ENCODE results near the gene SHH.

Gene SHH

DNA sequence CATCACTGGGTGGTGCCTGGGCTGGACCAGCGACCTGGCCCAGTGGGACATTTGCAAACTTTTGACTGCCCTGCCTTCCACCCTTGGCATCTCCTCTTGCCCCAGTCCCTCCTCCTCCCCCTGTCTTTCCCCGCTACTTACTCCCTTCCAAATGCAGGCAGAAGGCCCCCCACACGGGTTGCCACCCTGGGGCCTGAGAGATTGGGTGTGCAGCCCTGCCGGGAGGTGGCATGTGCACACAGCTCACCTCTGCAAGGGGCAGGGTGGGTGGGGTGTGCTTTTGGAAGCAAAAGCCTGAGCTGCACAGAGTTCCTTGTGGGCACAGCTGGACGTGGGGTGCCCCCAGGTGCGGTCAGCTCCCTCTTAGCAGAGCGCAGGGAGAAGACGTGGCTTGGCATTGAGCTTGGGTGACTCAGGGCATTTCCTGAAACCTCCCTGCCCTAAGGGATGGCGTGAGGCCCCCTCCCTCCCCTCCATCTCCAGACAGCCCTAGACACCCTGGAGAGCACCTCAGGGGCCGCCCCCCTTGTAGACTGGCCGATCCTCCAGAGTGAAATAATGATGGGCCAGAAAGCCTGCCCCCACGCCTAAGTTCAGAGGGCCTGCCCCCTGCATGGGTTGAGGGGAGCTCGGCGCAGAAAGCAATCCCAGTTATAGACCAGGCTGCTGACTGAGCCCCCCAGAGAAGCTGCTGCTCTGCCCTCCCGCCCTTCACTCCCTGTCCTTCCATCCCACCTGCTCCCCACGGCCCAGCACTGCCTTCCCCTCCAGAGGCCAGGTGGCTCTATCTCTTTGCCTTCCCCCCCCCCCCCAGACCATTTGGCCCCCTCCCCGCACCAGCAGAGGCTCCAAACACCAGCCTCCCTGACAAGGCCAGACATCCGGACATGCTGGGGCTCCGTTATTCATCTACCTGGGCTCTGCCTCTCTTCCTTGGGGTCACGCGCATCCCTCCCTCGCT, 2.3 kb upstream of the SHH start:
- Histone ChIP-seq H3K4me2 (ENCODE audit: low read depth, low read length, poor library complexity, severe bottlenecking) (no peak overlapping the region), H3K27me3 (ENCODE audit: insufficient read depth, low read length, poor library complexity, severe bottlenecking) (no peaks in the 10 kb centered on the region), H2AFZ (ENCODE audit: low read length) (no peak overlapping the region), H3K9ac (ENCODE audit: low read depth, low read length, poor library complexity, severe bottlenecking) (no peak overlapping the region), H4K20me1 (ENCODE audit: insufficient read depth, low read length, poor library complexity, severe bottlenecking) (no peaks in the 10 kb centered on the region), H3K4me3 (ENCODE audit: low read length, poor library complexity, severe bottlenecking) (no peak overlapping the region), H3K9me2 (replicated peaks; ENCODE audit: low read depth, low read length) (no peaks in the 10 kb centered on the region), H3K4me1 (ENCODE audit: insufficient read depth, low read length, poor library complexity, severe bottlenecking) (no peaks in the 10 kb centered on the region), H3F3A (ENCODE audit: low read depth) (no peaks in the 10 kb centered on the region), H3K36me3 (ENCODE audit: insufficient read depth, low read length) (no peaks in the 10 kb centered on the region), H3K79me2 (ENCODE audit: insufficient read depth, low read length) (no peaks in the 10 kb centered on the region), H3K9me3 (ENCODE audit: insufficient read depth, low read depth, low read length) (no peaks in the 10 kb centered on the region)
- no peak for TF ChIP-seq EZH2phosphoT487 (IDR thresholded peaks at IDR 0.05; ENCODE audit: borderline replicate concordance)
- TF ChIP-seq, protein P1, sequence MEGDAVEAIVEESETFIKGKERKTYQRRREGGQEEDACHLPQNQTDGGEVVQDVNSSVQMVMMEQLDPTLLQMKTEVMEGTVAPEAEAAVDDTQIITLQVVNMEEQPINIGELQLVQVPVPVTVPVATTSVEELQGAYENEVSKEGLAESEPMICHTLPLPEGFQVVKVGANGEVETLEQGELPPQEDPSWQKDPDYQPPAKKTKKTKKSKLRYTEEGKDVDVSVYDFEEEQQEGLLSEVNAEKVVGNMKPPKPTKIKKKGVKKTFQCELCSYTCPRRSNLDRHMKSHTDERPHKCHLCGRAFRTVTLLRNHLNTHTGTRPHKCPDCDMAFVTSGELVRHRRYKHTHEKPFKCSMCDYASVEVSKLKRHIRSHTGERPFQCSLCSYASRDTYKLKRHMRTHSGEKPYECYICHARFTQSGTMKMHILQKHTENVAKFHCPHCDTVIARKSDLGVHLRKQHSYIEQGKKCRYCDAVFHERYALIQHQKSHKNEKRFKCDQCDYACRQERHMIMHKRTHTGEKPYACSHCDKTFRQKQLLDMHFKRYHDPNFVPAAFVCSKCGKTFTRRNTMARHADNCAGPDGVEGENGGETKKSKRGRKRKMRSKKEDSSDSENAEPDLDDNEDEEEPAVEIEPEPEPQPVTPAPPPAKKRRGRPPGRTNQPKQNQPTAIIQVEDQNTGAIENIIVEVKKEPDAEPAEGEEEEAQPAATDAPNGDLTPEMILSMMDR (conservative IDR thresholded peaks at IDR 0.05; ENCODE audit: low read length) = no peak

DNA sequence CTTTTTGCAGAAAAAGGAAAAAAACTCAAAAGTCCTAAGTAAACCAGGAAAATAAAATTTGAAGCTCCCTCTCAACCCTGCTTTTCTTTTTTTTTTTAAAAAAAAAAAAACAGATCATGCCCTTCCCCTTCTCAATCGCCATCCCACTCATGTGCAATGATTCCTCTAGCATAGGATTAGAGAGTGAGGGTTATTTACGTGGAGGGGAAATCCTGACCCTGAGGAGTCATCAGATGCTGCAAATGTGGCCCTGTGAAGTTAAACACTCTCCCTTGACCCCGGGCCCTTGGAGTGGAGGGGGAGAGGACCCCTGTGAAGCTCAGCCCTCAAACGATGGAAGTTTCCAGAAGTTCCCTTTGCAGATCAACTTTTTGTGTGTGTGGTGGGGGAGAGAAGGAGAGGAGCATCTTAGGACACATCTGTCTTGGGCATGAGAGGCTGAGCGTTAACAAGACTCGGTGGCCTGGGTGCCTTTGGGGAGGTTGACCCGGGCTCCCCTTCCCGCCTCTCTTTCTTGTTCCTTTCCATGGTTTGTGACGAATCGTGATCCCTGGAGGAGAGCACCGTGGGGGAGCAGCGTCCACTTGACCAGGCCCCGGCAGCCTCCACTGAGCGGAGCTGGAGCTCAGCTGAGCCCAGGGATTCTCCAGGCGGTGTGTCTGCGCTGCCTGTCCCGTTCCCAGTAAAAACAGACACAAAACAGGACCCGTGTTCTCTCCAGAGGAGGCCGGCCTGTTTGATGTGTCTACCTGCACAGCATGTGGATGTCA, 1.5 kb upstream of the SHH start:
- H3K27me3 ChIP-seq (ENCODE audit: insufficient read depth, low read length, poor library complexity, severe bottlenecking) = no peaks in the 10 kb centered on the region

DNA sequence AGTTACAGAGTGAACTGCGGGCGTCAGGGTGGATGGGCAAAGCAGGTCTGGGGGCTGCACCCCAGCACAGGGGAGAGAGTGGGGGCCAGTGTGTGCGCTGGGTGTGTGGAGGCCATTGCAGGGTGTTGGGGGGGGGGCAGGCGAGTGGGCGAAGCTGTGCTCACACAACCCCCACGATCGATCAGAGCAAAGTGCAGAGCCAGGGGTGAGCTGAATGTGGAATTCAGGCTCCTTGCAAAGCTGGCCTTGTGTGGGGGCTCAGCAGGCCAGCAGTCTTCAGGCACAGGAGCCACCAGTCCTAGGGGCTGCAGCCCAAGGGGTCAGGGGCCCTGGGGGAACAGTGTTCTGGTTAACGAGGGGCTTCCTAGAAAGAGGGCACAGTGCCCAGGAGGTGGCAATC, 862 bp upstream of the SHH start:
- Histone ChIP-seq H3K79me2 (ENCODE audit: insufficient read depth, low read length) (no peaks in the 10 kb centered on the region), H3K27me3 (ENCODE audit: insufficient read depth, low read length, poor library complexity, severe bottlenecking) (no peaks in the 10 kb centered on the region), H4K20me1 (ENCODE audit: insufficient read depth, low read length, poor library complexity, severe bottlenecking) (no peaks in the 10 kb centered on the region), H3F3A (ENCODE audit: low read depth) (no peaks in the 10 kb centered on the region), H3K9me3 (ENCODE audit: insufficient read depth, low read depth, low read length) (no peaks in the 10 kb centered on the region), H3K4me1 (ENCODE audit: insufficient read depth, low read length, poor library complexity, severe bottlenecking) (no peaks in the 10 kb centered on the region), H3K4me3 (ENCODE audit: low read length, poor library complexity, severe bottlenecking) (no peak overlapping the region), H2AFZ (ENCODE audit: low read length) (no peak overlapping the region), H3K9ac (ENCODE audit: low read depth, low read length, poor library complexity, severe bottlenecking) (no peak overlapping the region), H3K36me3 (ENCODE audit: insufficient read depth, low read length) (no peaks in the 10 kb centered on the region), H3K4me2 (ENCODE audit: low read depth, low read length, poor library complexity, severe bottlenecking) (no peak overlapping the region), H3K9me2 (replicated peaks; ENCODE audit: low read depth, low read length) (no peaks in the 10 kb centered on the region)
- TF ChIP-seq, protein P1 (conservative IDR thresholded peaks at IDR 0.05; ENCODE audit: low read length) = no peak
- TF ChIP-seq EZH2phosphoT487 (IDR thresholded peaks at IDR 0.05; ENCODE audit: borderline replicate concordance) = no peak

More for the DNA sequence above, 1.5 kb upstream of the SHH start:
- Histone ChIP-seq H3K4me1 (ENCODE audit: insufficient read depth, low read length, poor library complexity, severe bottlenecking) (no peaks in the 10 kb centered on the region), H3K9me3 (ENCODE audit: insufficient read depth, low read depth, low read length) (no peaks in the 10 kb centered on the region), H4K20me1 (ENCODE audit: insufficient read depth, low read length, poor library complexity, severe bottlenecking) (no peaks in the 10 kb centered on the region), H3K4me2 (ENCODE audit: low read depth, low read length, poor library complexity, severe bottlenecking) (no peak overlapping the region), H3K9me2 (replicated peaks; ENCODE audit: low read depth, low read length) (no peaks in the 10 kb centered on the region), H3F3A (ENCODE audit: low read depth) (no peaks in the 10 kb centered on the region), H2AFZ (ENCODE audit: low read length) (no peak overlapping the region), H3K4me3 (ENCODE audit: low read length, poor library complexity, severe bottlenecking) (no peak overlapping the region), H3K79me2 (ENCODE audit: insufficient read depth, low read length) (no peaks in the 10 kb centered on the region), H3K36me3 (ENCODE audit: insufficient read depth, low read length) (no peaks in the 10 kb centered on the region), H3K9ac (ENCODE audit: low read depth, low read length, poor library complexity, severe bottlenecking) (no peak overlapping the region)
- no peak for TF ChIP-seq EZH2phosphoT487 (IDR thresholded peaks at IDR 0.05; ENCODE audit: borderline replicate concordance)
- TF ChIP-seq, protein P1 (conservative IDR thresholded peaks at IDR 0.05; ENCODE audit: low read length) = no peak

Measured in Loucy (cell line).